Testis (tissue), 3 donors: ENCODE data around the gene ABRACL. TPM values are rescaled to one million over a fixed set of nuclear protein-coding genes. Genes with fewer than 3 reads are reported as not detected.

Source experiments
- DNase-seq: peaks from one replicate; pipeline ENCODE4 v3.0.0-alpha.2; 2019
- H3K27ac ChIP-seq, 2 donors: fragments of 200-600 bp; sonication (generic); one replicate each; pipeline ENCODE4 v1.5.1; 2019
- H3K27me3 ChIP-seq: fragments of 200-600 bp; sonication (generic); one replicate; pipeline ENCODE4 v1.5.1; 2019
- H3K36me3 ChIP-seq: fragments of 200-600 bp; sonication (generic); one replicate; pipeline ENCODE4 v1.5.1; 2017; ENCODE audit warnings: low read depth; ENCODE audit errors: missing control alignments
- H3K4me1 ChIP-seq: fragments of 200-600 bp; sonication (generic); one replicate; pipeline ENCODE4 v1.5.1; 2019
- H3K4me3 ChIP-seq, 2 donors: fragments of 200-600 bp; sonication (generic); one replicate each; pipeline ENCODE4 v1.5.1; 2017 to 2019
- H3K9me3 ChIP-seq: fragments of 200-600 bp; sonication (generic); one replicate; pipeline ENCODE4 v1.5.1; 2017
- POLR2A ChIP-seq: fragments of 450-650 bp; IDR thresholded peaks from one replicate; pipeline ENCODE4 v1.6.1; 2017; ENCODE audit warnings: antibody characterized with exemption, mild to moderate bottlenecking, moderate library complexity
- WGBS, 2 donors: methylation state at CpG; one replicate each; pipeline ENCODE4 v1.1.5; 2018; 5-methylcytosine and 5-hydroxymethylcytosine counted together
- intact Hi-C: fragments of 100-400 bp; cut with DNase I; formaldehyde crosslinking; loops from one replicate; pipeline ENCODE4 v1.15.1; 2023; ENCODE audit warnings: low total_unique reads
- polyA plus RNA-seq: library from polyadenylated mRNA; stranded (reverse); fragments of 350-450 nt; fragmentation: Illumina TruSeq; extraction: RNeasy Lipid Tissue Mini Kit (QIAGEN cat#74804); gene quantifications from one replicate; pipeline ENCODE4 v1.2.3, GENCODE V29; 2014; ENCODE audit warnings: low read depth, low replicate concordance; ENCODE audit not compliant: insufficient read depth
- total RNA-seq, 2 donors: library from RNA; depleted of rRNA; stranded (reverse); fragments of >200 nt; gene quantifications; one replicate each; pipeline ENCODE4 v1.2.3, GENCODE V29; 2016
- TF ChIP-seq, protein P1 (sequence below), 3 experiments: fragments of 450-650 bp in 2 of 3; fragments of 200-600 bp in 1 of 3; sonication (generic) in 1 of 3; IDR thresholded peaks; one replicate each; pipeline ENCODE4 v1.5.1; 2016 to 2019; ENCODE audit warnings: antibody characterized with exemption in 3 of 3, mild to moderate bottlenecking in 2 of 3, moderate library complexity in 1 of 3

ABRACL gene
- total and polyA plus RNA-seq, 3 donors from 2014 or later = 43.5 to 60.3 (median 59.5) TPM

DNA sequence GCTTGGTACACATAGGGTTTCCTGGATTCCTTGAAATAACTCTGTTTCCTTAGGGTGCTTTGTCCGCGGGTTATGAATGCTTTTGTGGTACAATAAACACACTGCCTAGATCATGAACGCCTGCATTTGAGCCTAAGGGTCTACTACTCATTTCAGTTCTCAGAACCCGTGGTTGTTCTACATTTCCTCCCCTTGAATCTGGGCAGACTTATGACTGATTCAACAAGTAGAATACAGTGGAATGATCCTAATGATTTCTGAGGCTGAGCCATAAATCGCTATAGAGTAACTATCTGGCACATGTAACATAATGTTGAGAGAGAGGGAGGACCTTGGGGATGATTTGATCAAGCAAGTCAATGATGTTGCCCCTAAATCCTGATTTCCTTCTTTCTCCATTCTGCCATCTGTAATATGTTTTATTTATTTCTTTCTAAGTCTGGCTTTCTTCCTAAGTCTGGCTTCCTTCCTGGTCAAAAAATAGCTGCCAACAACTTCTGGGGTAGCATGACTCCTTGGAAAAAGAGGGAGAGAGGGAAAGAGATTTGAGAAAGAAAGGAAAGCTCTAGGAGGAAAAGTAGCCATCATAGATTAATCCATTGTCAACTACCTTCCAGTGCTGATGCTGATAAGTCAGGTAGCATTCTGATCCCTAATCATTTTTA is 23.0 kb downstream of the ABRACL start:
- WGBS, 2 donors = 84% methylated on average over 5 of the region's 5 CpGs
- no peaks in the 10 kb centered on the region for H3K27me3 ChIP-seq
- no peak overlapping the region for H3K4me3 ChIP-seq
- H3K4me1 ChIP-seq = no peaks in the 10 kb centered on the region
- H3K9me3 ChIP-seq = no peaks in the 10 kb centered on the region
- intact Hi-C loops = no loop called here
- TF ChIP-seq POLR2A = no peak
- H3K36me3 ChIP-seq = no peaks in the 10 kb centered on the region
- no peak overlapping the region for H3K27ac ChIP-seq
- DNase-seq = no peak

DNA sequence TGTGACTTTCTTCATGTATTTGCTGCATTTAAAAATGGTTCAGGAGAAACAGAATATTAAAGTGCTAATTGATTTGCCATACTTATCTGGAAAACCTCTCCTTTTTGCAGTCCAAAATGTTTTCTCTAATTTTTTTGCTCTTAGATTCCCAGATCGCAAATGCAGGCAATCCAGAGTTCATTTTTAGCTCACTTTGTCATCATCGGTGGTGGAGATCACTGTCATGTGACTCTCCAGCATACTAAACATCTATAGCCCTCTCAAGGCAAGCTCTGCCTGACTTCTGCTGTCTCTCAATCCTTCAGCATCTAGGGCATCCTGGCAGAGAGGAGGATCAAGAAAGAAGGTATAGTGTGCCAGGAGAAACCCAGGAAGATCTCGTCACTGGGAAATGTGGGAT is 24.8 kb downstream of the ABRACL start:
- intact Hi-C loops = no loop called here
- Histone ChIP-seq H3K4me3 (no peak overlapping the region), H3K4me1 (no peaks in the 10 kb centered on the region), H3K27ac (no peak overlapping the region), H3K9me3 (no peaks in the 10 kb centered on the region), H3K27me3 (no peaks in the 10 kb centered on the region), H3K36me3 (no peaks in the 10 kb centered on the region)
- TF ChIP-seq, protein P1, sequence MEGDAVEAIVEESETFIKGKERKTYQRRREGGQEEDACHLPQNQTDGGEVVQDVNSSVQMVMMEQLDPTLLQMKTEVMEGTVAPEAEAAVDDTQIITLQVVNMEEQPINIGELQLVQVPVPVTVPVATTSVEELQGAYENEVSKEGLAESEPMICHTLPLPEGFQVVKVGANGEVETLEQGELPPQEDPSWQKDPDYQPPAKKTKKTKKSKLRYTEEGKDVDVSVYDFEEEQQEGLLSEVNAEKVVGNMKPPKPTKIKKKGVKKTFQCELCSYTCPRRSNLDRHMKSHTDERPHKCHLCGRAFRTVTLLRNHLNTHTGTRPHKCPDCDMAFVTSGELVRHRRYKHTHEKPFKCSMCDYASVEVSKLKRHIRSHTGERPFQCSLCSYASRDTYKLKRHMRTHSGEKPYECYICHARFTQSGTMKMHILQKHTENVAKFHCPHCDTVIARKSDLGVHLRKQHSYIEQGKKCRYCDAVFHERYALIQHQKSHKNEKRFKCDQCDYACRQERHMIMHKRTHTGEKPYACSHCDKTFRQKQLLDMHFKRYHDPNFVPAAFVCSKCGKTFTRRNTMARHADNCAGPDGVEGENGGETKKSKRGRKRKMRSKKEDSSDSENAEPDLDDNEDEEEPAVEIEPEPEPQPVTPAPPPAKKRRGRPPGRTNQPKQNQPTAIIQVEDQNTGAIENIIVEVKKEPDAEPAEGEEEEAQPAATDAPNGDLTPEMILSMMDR (IDR thresholded peaks at IDR 0.05) = no peak
- no peak for TF ChIP-seq POLR2A
- WGBS, 2 donors = 64 to 73% methylated on average over 3 of the region's 3 CpGs
- DNase-seq = no peak

DNA sequence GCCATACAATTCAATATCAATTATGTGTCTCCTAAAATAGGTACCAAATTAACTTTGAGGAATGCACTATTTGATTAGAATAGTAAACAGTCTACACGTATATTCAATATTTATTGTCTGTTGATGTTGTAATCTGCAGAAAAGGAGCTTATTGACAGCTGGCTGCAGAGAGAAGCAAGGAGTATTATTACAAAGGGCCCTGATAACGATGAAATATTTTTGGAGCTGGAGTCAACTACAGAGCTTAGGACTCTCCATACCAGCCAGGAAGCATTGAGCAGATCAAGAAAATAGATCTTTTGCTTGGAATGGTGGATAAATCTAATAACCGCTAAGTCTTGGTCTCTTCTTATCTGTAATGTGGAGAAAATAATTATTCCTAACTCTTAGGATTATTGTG is 25.5 kb downstream of the ABRACL start:
- Histone ChIP-seq H3K36me3 (no peaks in the 10 kb centered on the region), H3K4me1 (no peaks in the 10 kb centered on the region), H3K4me3 (no peak overlapping the region), H3K27me3 (no peaks in the 10 kb centered on the region), H3K27ac (no peak overlapping the region), H3K9me3 (no peaks in the 10 kb centered on the region)
- no peak for TF ChIP-seq POLR2A
- TF ChIP-seq, protein P1 (IDR thresholded peaks at IDR 0.05) = no peak
- WGBS, 2 donors = 65 to 84% methylated on average over 3 of the region's 3 CpGs
- no peak for DNase-seq
- intact Hi-C loops = no loop called here

DNA sequence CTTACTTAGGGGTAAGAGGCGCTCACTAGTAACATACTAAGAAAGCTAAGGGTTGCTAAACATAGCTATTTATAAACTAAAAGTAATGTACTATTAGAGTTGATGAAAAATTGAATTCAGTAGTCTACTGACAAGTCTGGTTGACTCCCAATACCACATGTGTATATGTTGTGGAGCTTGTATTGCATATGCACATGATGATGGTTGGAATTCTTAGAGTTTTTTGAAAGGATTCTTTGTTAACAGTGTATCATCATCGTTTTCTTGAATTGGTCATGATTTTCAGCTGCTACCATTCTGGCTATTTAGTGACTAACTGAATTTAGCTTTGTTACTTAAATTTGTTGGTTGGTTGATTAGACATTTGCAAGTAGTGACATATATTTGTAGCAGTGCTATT is 27.2 kb downstream of the ABRACL start:
- no peaks in the 10 kb centered on the region for H3K4me1 ChIP-seq
- no peaks in the 10 kb centered on the region for H3K36me3 ChIP-seq
- WGBS, 2 donors = 83 to 94% methylated on average over 2 of the region's 2 CpGs
- no peak for TF ChIP-seq POLR2A
- TF ChIP-seq, protein P1 (IDR thresholded peaks at IDR 0.05) = no peak
- intact Hi-C loops = no loop called here
- no peaks in the 10 kb centered on the region for H3K9me3 ChIP-seq
- no peak overlapping the region for H3K4me3 ChIP-seq
- DNase-seq = no peak
- H3K27me3 ChIP-seq = no peaks in the 10 kb centered on the region
- no peak overlapping the region for H3K27ac ChIP-seq

DNA sequence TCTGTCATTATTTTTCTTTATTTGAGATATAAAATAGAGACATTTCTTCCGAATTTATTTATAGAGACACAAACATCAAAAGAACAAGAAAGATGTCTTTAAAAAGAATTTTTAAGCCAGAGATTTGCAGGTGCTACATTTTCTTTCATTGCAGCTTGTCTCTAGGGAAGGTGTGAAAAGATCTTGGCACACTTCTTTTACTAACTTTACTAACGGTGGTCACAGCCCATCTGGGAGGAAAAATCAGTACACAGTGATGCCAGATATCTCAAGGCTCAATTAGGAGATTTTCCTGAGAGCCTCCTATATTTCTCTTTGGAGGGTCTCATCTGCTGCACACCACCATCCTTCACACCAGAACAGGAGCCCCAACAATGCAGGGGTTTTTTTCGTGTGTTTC is 29.5 kb downstream of the ABRACL start:
- no peaks in the 10 kb centered on the region for H3K4me1 ChIP-seq
- H3K36me3 ChIP-seq = no peaks in the 10 kb centered on the region
- TF ChIP-seq, protein P1 (IDR thresholded peaks at IDR 0.05) = no peak
- no peak for TF ChIP-seq POLR2A
- H3K4me3 ChIP-seq = no peak overlapping the region
- intact Hi-C loops = no loop called here
- H3K9me3 ChIP-seq = no peaks in the 10 kb centered on the region
- no peaks in the 10 kb centered on the region for H3K27me3 ChIP-seq
- 75 to 77% methylated on average over 3 of the region's 3 CpGs for WGBS, 2 donors
- no peak overlapping the region for H3K27ac ChIP-seq
- no peak for DNase-seq
